Choroid plexus epithelial cell (primary cell): Measurements from ENCODE around the gene DET1.

Experiments
- DNase-seq: peaks from one replicate; pipeline ENCODE4 v3.0.0-alpha.2; 2010; ENCODE audit warnings: low read depth
- H3K4me3 ChIP-seq: 2 replicates; pipeline ENCODE4 v1.5.1; 2011; ENCODE audit warnings: low read depth, mild to moderate bottlenecking, control low read depth, low read length, moderate library complexity
- CTCF ChIP-seq: conservative IDR thresholded peaks from 2 replicates; pipeline ENCODE4 v1.5.1; 2011; ENCODE audit warnings: low read depth, mild to moderate bottlenecking, control low read depth, inconsistent platforms, low read length, moderate library complexity

DET1 gene

GRCh38 chr15:88491158-88491557 is 55.3 kb downstream of the DET1 start:
- no peak overlapping the region for H3K4me3 ChIP-seq

GRCh38 chr15:88490036-88490435 is 56.4 kb downstream of the DET1 start:
- DNase-seq: no peak
- H3K4me3 ChIP-seq: no peak overlapping the region
- no peak for TF ChIP-seq CTCF

More at GRCh38 chr15:88491158-88491557, 55.3 kb downstream of the DET1 start:
- no peak for TF ChIP-seq CTCF
- no peak for DNase-seq

DNA sequence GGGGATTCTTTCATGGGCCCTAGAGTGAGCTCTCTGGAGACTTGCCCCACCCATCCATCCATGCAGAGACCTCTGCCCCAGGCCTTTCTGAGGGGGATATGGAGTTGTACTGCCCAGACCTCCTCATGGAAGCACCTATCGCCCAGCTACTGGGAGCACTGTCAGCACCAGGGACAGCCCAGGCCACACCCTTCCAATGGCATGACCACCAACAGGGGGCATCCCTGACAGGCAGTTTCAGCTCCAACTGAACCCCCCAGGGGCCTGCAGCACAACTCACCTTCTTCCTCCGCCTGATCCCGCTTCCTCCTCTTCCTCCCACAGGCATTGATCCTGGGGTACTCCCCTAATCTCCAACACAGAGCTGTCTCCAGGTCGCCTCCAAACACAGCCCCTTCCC is 57.2 kb downstream of the DET1 start:
- DNase-seq: no peak
- H3K4me3 ChIP-seq: no peak overlapping the region
- peak; percentile 11 for TF ChIP-seq CTCF

DNA sequence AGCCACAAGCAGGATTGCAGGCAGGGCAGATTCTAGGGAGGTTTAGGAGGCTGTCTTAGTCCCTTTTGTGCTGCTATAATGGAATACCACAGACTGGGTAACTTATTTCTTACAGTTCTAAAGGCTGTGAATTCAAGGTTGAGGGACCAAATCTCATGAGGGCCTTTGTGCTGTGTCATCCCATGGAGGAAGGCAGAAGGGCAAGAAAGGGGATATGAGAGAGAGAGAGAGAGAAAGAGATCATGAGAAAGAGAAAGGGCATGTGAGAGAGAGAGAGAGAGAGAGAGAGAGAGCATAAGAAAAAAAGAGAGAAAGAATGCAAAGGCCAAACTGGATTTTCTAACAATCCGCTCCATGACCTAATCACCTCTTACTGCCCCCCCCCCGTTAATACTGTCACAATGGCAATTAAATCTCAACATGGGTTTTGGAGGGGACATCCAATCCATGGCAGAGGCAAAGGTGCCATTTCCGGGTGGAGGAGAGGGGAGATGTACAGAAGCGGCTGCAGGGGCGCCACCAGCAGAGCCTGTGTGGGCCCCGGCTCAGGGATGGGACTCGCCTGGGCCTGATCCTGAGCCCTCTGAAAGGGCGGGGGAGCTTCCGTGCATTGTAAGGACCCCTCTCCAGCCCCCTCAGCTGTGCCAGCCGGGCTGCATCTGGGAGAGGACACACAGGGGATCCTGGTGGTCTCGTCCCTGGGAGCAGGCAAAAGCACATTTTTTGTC is 58.5 kb downstream of the DET1 start:
- no peak for DNase-seq
- TF ChIP-seq CTCF: no peak
- no peak overlapping the region for H3K4me3 ChIP-seq

GRCh38 chr15:88487178-88487795 is 59.2 kb downstream of the DET1 start:
- DNase-seq: no peak
- no peak overlapping the region for H3K4me3 ChIP-seq
- no peak for TF ChIP-seq CTCF

- no peak for TF ChIP-seq CTCF
- peak; percentile 24 for DNase-seq
- H3K4me3 ChIP-seq: no peak overlapping the region
Measured at GRCh38 chr15:88484682-88485331, 61.7 kb downstream of the DET1 start.

DNA sequence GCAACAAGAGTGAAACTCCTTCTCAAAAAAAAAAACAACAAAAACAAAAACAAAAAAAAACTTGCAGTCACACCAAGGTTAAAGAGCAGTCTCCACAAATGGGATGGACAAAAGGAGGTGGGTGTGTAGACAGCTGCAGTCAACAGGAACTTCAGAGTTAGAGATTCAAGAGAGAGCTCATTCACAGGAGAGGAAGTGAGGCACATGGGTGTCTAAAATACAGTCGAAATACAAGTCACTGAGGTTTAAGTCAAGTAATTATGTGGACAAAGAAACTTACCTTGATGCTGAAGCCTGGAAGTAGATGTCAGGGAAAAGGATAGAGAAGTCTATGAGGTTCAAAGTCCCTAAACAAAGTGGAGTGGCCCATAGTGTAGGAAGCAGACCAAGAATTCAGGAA is 64.2 kb downstream of the DET1 start:
- no peak for TF ChIP-seq CTCF
- DNase-seq: no peak
- no peak overlapping the region for H3K4me3 ChIP-seq
